H4 (cell line): Measurements from ENCODE around the gene RASL11B. TPM values are rescaled to one million over a fixed set of nuclear protein-coding genes. Genes with fewer than 3 reads are reported as not detected.
A peak's percentile ranks its signal among the peaks of the same experiment; 100 is the strongest.

ENCODE experiments used
- DNase-seq: peaks from one replicate; pipeline ENCODE4 v3.0.0-alpha.2; 2015; ENCODE audit warnings: low spot score
- total RNA-seq: library from RNA; depleted of rRNA; stranded (reverse); fragments of >200 nt; shearing (Covaris generic); gene quantifications from 2 replicates; pipeline ENCODE4 v1.2.3, GENCODE V29; 2014

The RASL11B gene
- total RNA-seq, 1 experiment from 2014 or later = 0.60 TPM

DNA sequence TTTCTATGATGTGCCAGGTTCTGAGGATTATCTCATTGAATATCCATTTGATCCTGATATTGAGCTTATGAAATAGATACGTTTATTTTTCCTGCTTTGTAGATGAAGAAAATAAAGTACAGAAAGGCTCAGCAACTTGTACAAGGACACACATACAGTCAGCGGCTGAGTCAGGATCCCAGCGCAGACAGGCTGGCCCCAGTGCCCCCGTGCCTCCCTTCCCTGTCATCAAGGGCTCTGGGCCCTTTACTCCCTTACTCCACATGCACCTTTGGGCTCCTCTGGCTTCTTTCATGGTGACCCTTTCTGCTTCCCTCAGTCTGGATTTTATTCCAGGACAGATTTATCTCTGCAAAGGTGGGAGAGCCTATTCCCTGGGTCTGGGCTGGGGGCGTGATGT lies 12.8 kb downstream of the RASL11B start:
- no peak for DNase-seq

DNA sequence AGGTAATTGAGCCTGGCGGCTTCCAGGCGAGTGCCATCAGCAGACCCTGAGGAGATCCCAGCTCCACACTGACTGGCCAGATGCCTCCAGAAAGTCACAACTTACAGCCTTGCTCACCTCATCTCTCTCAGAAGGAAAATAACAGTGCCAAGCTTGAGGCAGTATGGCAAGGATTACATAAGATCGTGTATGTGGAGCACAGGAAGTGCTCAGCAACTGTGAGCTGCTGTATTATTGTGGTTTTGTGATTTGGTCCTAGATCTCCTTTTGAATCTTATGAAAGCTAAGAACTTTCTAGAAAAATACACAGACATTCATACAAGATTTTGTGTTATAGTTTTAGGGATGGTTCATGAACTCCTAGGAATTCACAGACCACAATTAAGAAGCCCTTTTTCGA lies 14.0 kb downstream of the RASL11B start:
- DNase-seq = no peak

DNA sequence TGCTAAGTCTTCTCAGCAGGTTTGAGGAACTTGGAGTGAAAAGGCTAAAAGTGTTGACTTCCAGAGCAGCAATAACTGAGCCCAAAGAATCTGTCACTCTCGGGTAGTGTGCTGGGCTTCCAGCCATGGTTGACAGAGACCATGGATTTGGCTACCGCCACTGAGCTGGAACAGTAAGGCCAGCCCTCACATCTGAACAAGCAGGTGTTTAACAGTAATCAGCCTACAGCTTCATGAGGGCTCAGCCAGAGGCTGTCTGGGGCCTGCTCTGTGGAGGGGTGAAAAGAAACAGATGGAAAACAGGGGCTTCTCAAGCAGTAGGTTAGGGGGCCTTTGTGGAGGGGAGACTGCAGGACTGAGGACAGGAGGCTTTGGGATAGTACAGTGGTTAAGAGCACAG lies 14.9 kb downstream of the RASL11B start:
- no peak for DNase-seq

DNA sequence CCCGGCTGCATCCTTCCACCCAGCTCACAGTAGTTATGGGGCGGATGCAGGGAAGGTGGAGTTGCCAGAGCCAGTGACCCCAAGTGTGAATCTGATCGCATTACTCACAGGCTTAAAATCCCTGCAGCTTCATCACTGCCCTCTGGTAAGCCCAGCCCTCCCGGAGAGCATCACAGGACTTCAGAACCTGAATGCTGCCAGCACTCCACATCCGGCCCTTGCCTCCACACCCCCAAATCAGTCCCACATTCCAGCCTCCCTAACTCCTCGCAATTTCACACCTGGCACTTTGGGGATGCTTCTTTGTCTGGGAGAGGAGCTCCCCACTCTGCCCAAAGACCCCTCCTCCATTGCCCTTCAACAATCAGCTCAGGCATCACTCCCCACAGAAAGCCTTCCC lies 15.6 kb downstream of the RASL11B start:
- no peak for DNase-seq

DNA sequence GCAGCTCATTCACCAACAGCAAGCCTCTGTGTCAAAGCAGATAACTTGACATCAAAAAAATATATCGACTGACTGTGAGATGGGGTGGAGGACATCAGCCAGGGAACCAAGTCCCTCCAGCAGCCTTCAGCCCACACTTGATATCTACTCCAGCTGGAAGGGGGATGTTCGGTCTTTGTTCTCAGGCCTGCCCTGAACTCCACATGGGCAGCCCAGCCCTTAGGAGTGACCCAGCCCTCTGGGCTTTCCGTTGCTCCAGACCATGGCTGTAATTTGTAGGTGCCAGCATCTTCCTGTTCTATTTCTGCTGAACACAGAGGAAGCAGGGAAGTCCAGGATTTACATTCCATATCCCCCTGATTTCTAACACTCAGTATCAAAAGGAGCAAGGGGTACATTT lies 17.4 kb downstream of the RASL11B start:
- DNase-seq = no peak

DNA sequence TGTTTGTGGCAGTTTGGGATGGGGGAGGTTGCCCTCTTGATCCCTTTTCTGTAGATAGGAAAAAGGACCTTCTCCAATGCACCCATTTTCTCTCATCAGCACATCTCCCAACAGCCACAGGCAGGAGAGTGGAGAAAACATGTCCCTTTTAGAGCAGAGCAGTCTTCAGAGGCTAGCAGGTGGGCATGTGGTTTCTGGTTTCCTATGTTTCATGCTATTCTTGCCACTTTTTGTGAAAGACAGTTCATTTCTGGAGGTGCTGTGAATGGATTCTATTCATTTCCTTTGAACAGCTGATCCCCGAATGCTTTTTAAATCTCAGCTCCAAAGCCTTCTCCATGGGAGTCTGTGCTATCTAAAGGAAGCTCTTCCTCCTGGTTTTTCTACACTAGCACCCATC lies 18.9 kb downstream of the RASL11B start:
- no peak for DNase-seq

DNA sequence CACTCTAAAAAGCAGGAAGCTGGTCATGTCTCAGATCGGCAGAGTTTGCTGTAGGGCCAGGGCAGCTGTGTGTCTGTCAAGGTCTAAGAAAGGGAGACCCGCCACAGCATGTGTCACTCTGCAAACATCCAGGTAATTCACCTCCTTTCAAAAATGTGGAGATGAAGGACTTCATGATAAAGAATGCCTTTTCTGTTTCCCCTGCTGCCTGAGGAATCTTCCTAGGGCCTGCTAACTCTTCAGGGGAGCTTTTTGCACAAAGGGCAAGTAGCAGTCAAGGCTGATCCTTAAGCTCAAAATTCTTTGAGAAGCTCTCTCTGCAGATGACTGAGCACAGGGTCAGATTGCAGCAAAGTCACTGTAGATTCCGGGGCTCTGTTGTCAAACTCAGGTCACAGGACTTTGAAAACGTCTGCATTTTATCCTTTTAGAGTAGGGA lies 21.1 kb downstream of the RASL11B start:
- DNase-seq = no peak

DNA sequence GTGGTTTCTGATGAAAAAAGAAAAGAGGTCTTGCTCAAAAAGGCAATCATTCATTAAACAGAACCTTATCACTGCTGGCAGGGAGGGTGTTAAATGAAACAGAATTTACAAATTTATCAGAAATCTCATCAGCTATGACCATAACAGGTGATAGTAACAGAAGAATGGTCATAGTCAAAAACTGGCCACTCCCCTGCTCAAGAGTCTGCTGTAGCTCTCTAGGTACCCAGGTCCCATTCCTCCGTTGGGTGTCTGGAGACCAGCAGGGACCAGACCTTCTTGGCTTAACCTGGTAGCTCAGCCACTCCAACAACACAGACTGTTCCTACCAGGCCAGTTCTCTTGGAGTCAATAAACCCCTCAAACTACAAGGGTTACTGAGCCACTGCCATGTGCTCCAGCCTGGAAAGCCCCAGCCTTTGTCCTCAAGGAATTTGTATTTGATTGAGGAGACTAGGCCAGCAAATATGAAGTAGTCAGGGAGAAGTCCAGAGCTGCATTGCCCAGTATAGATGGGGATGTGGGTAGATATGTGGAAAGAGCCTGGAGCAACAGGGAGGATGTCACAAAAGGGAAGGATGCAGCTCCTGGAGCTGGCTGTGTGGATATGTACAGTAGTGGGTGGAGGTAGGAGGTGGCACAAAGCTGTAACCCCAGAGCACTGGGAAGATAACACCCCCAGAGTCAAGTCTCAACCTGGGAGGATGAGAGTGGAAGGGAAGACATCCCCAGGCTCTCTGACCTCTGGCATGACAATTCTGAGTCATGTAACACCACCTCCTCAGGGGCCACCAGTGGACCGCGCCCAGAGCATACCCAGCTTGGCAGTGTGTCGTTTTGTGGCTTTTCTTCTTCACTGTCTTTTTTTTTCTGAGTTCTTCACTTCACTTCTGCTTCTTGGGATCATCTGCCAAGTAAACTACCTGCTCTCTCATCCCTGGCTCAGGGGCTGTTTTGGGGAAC lies 21.9 kb downstream of the RASL11B start:
- DNase-seq = no peak

DNA sequence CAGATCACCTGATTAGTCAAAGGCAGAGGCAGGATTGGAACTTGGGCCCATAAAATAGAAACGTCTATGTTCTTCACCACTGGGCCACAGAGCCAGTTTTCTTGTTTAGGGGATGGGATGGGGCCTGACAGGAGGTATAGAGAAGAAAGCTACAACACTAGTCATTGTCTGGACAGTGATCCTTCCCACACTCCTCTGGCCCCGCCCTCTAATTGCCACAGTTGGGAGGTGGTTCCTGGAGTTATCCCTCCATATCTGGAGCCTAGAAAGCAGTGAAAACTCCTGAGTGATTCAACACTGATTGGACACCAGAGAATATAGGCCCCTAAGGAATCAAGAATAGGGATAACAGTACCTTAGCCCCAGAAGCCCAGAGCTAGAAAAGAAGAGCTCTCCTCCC lies 22.9 kb downstream of the RASL11B start:
- no peak for DNase-seq

DNA sequence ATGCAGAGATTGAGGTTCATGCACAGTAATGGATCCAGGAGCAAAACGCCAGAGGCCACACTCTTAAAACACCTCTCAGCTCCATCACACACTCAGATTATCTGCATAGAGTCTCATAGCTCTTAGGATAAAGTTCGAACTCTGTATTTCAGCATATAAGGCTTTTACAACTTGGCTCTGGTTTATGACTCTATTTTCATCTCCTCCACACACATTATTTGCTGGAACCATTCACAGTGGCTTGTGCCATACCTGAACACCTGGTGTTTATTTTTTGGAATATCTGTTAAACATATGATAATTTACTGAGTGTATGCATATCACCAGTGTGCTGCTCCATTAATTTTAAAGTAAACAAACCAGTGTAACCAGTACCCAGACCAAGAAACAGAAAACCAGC lies 27.2 kb downstream of the RASL11B start:
- DNase-seq = no peak

DNA sequence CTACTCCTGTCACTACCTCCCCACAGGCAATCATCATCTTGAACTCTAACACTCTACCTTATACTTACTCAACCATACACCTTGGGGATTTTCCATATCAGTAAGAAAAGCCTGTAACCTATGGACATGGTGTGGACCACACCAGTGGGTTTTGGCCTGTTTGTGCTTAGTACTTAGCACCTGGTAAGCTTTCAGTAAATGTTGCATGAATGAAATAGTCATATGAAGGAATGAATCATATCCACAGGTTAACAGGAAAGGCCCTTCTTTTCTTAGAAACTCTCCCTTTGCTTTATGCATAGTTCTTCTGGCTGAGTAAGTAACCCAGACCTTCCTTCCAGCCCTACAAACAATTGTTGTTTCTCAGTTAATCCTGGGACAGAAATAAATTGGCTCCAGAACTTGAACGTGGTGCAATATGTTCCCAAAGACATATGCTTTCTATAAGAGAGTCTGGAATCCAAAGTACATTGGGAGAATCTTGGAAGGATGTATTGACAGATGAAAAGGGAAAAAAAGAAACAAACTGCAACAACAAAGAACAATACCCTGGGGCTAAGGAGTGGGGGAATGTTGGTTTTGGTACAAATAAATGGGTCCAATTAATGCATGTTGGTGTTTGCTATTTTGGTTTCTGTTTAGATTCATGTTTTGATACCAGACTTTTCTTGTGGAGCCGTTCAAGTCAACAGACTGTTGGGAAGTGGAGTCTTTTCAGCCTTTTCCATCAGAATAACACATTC lies 27.8 kb downstream of the RASL11B start:
- no peak for DNase-seq

DNA sequence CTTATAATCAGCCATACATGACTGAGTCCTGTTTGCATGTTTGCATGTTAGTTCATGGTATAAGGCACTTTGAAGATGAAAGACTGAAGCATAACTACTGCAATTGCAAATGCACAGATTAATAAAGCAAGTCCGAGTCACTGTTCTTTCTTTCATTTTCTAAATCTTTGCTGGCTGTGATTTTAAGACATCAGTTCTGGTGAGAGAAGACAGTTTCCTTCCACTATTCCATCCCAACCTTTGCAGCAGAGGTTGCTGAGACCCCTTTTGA lies 28.3 kb downstream of the RASL11B start:
- no peak for DNase-seq

DNA sequence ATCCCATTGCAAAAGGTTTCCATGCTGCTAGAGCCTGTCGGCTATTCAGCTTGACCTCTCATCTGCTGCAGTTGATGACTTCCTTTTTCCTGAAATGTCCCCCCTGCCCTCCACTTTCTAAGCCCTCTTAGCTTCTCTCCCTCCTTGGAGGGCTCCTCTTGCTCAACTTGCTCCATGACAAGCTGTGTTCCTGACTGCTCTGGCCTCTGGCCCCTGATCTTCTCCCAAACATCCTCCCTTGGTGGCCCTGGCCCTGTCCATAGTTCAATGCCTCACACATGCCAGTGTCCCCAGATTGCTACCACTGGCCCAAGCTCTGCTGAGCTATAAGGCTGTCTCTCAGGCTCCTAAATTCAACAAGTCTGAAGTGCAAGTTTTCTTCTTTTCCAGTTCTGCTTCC lies 29.6 kb downstream of the RASL11B start:
- no peak for DNase-seq

DNA sequence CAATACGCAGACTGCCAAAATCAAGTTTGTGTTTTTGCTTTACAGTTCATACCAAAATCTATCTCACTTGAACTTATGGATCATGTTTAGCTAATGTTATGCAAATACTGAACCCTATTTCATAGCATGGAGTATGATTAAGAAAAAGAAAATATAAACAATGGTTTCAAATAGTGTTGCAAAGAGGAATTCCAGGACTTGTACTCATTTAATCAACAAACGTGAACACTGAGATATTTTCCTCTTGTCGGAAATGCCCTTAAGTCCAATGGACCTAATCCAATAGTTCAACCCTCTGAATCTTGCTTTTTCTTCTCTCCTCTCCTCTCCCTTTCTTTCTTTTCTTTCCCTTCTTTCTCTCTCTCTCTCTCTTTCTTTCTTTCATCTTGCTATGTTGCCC lies 30.8 kb downstream of the RASL11B start:
- DNase-seq = no peak

DNA sequence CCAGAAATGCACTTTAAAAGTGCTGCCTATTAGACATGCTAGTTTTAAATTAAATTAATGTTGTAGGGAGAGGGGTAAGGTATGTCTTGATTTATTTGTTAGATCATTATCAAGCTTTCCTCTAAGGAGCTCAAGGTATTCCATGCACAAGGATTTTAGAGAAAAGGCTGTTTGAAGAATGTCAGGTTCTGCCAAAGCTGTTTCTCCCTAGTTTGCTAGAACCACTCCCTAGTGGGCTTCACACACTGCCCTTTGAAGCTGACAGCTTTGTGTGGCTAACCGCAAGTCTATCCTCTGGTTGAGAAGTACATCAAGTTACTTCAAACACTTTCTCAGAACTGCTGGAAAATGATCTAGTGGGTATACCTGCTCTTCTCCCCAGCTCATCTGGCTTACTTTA lies 32.3 kb downstream of the RASL11B start:
- DNase-seq = no peak

DNA sequence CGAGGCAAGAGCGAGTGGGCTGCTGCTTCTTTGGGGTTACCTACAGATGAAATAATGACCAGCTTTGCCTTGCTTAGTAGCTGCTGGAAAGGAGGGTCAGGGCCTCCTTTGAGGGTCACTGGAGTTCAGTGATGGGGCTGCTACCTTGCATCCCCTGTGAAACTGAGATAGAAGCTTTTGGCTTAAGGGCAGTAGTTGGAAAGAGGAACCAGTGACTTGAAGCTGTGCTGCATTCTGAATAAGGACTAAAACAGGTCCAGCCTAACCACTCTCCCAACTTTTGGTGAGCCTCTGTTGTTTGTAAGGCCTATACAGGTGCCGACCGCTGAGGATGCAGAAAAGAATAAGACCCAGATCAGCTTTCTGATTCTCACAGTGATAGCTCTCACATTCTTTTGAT lies 41.2 kb downstream of the RASL11B start:
- no peak for DNase-seq

DNA sequence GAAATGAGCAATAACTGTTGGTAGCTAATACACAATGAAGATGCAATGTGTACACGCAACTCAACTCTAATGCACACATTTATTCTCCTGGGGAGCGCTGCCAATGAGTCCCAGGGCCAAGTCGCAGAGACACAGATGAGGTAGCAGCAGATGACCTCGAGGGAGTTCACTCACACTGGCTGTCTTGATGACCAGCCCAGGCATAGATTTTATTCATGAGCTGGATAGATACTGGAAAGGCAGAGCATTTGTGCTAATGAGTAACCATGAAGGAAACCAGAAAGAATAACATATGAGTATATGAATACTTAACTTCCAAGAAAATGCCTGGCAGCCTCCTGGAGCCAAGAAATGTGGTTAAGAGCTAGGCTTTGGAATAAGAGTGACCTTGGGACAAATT lies 42.3 kb downstream of the RASL11B start:
- DNase-seq = no peak

DNA sequence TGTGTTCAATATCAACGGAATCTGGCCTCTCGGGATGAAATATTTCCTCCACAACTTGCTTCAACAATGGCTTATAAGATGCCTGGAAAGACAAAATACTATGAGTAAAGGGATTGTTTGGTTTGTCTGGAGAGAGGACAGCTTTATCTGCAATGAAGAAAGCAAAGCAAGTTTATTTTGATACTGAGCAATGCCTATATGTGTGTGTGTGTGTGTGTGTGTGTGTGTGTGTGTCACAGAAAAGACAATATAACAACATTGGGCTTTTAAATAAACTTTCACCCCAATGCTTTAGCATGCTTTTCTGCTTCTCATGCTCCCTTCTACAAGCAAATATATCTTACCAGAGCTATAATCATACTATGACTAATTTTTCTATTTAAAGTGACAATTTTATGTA lies 45.4 kb downstream of the RASL11B start:
- DNase-seq = no peak

DNA sequence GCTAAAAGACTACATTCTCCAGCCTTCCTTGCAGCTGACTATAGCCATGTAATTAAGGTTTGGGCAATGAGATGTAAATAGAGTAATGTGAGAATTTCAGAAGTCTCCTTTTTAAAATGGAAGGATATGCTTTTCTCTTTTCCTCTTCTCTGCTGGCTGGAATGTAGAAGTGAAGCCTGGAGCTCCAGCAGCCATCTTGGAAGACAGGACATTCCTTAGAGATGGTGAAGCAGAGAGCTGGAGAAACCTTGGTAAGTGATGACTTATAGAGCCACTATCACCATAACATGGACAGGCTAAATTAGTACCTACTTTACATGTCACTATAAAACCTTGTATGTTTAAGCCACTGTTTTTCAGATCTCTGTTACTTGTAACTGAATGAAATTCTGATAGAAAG lies 48.0 kb downstream of the RASL11B start:
- no peak for DNase-seq

DNA sequence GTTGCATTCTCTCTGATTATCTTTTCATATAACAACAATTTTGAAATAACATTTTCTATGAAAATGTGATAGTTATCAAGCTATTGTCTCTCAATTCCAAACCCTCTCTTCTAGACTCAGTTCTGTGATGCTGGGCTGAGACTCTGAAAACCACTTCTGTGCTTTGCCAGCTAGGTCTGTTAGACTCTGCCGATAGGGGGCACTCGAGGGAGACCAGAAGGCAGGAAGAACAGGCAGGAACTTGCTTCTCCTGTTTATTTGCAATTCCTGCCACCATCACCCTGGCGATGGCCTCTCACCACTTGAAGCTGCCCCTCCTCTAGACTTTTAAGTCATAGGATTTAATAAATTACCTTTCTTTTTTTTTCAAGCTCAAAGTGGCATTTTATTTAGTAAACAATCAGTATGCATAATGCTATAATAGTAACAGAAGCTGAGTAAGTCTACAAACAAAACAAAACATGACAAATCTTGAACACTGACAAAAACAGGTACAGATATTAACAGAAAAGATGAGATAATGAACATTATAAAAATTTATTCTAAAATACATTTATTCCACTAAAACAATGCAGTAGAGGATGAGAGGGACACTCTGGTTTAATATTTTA lies 49.7 kb downstream of the RASL11B start:
- DNase-seq = peak; percentile 84

DNA sequence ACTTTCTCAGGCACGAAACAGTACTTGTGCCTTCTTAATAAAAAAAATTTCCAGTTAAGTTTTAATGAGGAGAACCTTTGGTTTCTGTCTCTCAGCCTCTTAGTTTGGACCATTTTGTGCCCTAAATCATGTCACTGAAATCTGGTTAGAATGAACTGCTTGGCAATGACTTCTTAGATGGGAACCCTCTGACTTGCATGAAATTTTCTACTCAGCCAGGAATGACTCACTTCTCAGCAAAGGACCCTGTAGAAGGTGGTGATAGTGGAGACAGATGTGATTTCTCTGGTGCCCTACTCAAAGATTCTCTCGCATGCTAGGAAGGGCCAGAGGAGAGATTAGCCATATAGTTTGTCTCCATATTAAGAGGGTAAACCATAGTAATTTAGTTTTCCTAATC lies 50.5 kb downstream of the RASL11B start:
- DNase-seq = no peak

DNA sequence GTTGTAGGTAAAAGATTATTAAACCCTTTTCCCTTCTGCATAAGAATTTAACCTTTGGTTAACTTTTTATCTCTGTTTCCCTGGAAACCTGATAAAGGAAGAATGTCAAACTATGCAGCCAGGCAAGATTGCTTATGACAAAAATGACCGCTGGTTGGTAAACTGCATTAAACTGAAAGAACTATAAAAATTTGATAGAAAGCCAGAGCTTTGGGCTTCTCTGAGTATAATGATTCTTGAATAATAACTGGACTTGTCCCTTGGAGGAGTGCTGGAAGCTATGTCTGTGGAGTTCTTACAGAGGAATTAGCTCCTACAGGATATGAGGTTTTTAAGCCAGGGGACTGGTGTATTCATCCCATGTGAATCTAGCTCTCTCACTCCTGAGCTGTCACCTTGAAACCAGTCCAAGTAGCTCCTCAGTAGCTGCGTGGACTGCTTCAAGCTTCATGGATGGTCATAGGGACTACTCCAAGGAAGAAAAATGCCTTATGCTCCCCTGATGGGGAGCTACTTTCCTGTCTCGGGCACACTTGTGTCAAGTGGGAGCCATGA lies 52.0 kb downstream of the RASL11B start:
- DNase-seq = peak; percentile 44

DNA sequence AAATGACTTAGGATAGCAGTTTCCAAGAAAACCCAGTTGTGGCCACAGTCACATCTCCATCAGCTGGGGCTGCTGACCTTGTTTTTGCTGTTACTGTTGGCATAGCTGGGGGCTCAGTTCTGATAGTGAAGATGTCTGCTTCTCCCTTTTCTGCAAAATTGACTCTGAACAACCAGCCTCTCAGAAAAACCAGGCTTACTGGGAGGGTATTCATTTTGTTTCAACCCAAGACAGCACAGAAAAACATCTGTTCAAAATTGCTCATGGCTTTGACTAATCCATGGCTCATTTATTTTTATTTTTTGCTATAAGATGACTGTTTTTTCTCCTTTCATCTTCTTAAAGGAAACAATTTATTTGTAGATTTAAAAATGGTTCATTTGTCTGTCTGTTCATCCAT lies 53.1 kb downstream of the RASL11B start:
- no peak for DNase-seq
